NCI-H510A (cell line): ENCODE data around the gene LGALS7B.
"Not testable (repeated sequence)": the region's sequence is repeated elsewhere in the genome, so short reads cannot be mapped to it uniquely, and the experiment has no call there.

Experiments used
- DNase-seq: peaks from one replicate; lab custom pipeline; 2025; lab: John Stamatoyannopoulos, UW

Gene LGALS7B

GRCh38 chr19:38796154-38796553, 7.2 kb downstream of the LGALS7B start:
- DNase-seq, result no peak

- DNase-seq, result not testable (repeated sequence)
These were observed 8.8 kb downstream of the LGALS7B start for GRCh38 chr19:38797781-38798180.

- no peak for DNase-seq
These were observed 10.1 kb downstream of the LGALS7B start for GRCh38 chr19:38799104-38799503.

- DNase-seq, result no peak
These were observed 11.8 kb downstream of the LGALS7B start for GRCh38 chr19:38800577-38801347.

GRCh38 chr19:38801359-38802095, 12.5 kb downstream of the LGALS7B start:
- DNase-seq, result no peak

GRCh38 chr19:38803543-38803942, 14.5 kb downstream of the LGALS7B start:
- no peak for DNase-seq

- DNase-seq, result no peak
These were observed 16.2 kb downstream of the LGALS7B start for GRCh38 chr19:38805180-38805579.

- DNase-seq, result no peak
These were observed 17.4 kb downstream of the LGALS7B start for GRCh38 chr19:38806371-38806770.

- not testable (repeated sequence) for DNase-seq
These were observed 18.5 kb downstream of the LGALS7B start for GRCh38 chr19:38807374-38808098.

GRCh38 chr19:38808741-38809140, 19.7 kb downstream of the LGALS7B start:
- DNase-seq, result no peak

- no peak for DNase-seq
These were observed 20.7 kb downstream of the LGALS7B start for GRCh38 chr19:38809592-38810252.

GRCh38 chr19:38812009-38812840, 23.2 kb downstream of the LGALS7B start:
- no peak for DNase-seq

GRCh38 chr19:38812841-38813320, 23.9 kb downstream of the LGALS7B start, which contains the start of gene LGALS4:
Gene LGALS4, minus strand, starts transcription at chr19:38812945. Its CDS starts 59 bp downstream, at chr19:38812886.
- no peak for DNase-seq

GRCh38 chr19:38813323-38813722, 24.3 kb downstream of the LGALS7B start:
- no peak for DNase-seq

GRCh38 chr19:38813932-38814331, 24.9 kb downstream of the LGALS7B start:
- DNase-seq, result not testable (repeated sequence)

GRCh38 chr19:38815059-38816001, 26.3 kb downstream of the LGALS7B start:
- DNase-seq, result no peak

GRCh38 chr19:38816131-38816750, 27.2 kb downstream of the LGALS7B start:
- no peak for DNase-seq

- no peak for DNase-seq
These were observed 28.1 kb downstream of the LGALS7B start for GRCh38 chr19:38817081-38817480.

GRCh38 chr19:38819231-38819920, 30.4 kb downstream of the LGALS7B start:
- DNase-seq, result no peak
